Pons (tissue), 1 donor: ENCODE data around the gene ABCA1.
A peak's percentile ranks its signal among the peaks of the same experiment; 100 is the strongest.

ENCODE experiments used
- DNase-seq: peaks from one replicate; pipeline ENCODE4 v3.0.0-alpha.2; 2016; ENCODE audit warnings: low spot score

Gene ABCA1

GRCh38 chr9:104750185-104750767 lies 177.7 kb downstream of the ABCA1 start:
- no peak for DNase-seq

- no peak for DNase-seq
These were observed 179.5 kb downstream of the ABCA1 start for GRCh38 chr9:104748359-104749031.

DNA sequence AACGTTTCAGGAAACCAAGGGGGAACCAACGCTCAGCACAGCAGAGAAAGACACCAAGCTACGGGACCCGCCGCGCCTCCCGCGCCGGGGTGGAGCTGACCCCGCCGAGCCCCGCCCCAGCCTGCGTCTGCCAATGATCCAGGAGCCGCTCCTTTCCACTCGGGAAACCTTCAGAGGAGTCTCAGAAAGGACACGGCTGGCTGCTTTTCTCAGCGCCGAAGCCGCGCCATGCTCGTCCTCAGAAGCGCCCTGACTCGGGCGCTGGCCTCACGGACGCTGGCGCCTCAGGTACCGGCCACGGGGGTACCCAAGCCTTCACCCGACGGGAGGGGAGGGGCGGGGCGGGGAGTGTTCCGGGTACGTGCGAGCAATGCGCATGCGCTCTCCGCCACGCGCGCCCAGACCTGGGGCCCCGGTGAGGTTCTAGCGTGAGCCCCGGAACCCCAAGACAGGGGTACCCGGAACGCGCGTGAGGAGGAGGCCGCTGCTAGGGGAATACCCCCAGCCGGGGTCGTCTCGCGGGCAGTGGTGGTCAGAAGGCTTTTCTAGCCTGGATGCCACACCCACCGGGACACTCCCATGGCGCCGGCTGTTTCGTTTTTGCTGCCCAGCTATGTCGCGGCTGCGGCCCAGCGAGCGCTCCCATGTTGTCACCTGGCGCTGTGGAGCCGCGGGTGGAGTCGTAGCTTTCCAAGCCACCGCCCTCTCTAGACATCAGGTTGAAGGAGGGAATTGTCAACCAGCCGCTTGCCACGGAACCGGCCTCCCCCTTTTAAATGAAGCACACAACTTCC lies 180.2 kb downstream of the ABCA1 start, which contains the start of gene NIPSNAP3A:
Gene NIPSNAP3A (plus strand): TSS at position 119 of the 794 bp plus-strand sequence. CDS start 110 bp downstream, at position 229.
- DNase-seq = peak; percentile 83

GRCh38 chr9:104747245-104747564 lies 180.8 kb downstream of the ABCA1 start:
- no peak for DNase-seq

- no peak for DNase-seq
These were observed 181.2 kb downstream of the ABCA1 start for GRCh38 chr9:104746798-104747197.

- DNase-seq = no peak
These were observed 181.7 kb downstream of the ABCA1 start for GRCh38 chr9:104746285-104746684.

GRCh38 chr9:104745852-104746251 lies 182.1 kb downstream of the ABCA1 start:
- no peak for DNase-seq

DNA sequence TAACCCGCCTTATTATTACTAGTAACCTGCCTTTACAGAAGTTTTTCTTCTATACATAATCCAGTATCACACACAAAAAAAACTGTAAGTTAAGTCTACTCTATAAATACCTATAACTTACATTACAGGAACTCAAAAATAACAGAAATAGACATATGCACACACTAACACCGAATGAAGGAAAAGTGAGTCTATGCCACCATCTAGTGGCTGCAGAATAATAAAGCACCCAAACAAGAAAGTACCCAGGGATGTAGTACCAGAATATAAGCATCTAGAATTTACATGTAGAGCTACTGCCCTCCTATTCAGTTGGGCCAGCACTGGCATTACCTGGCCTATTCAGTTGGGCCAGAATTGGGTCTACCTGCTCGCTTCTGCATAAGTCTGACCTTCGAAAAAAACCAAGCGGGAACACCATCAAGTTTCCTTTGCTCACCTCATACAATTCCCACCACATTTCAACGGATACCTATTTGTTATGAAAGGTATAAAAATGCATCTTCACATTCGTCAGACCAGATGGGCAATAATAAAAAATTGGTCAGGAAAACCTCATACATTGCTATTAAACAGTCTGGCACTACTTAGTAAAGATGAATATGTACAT lies 184.5 kb downstream of the ABCA1 start:
- DNase-seq = peak; percentile 83

DNA sequence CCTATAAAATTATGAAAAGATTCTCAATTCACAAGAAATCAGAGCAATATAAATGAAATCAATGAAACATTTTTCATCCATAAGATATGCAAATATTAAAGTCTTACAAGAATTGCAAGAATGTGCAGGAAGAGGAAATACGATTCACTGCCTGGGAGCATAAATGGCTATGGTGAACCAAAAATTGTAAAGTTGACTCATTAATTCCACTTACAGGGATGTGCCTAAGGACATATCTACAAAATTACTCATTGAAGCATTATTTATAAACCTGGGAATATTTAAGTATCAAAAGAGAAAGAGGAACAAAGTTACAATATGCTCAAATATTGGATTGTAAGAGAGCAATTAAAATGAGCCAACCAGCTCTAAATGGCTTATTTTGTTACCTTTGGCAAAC lies 187.3 kb downstream of the ABCA1 start:
- no peak for DNase-seq

GRCh38 chr9:104738452-104738851 lies 189.5 kb downstream of the ABCA1 start:
- DNase-seq = no peak
